HCT116 (cell line): ENCODE results near the gene TAGLN2. TPM values are rescaled to one million over a fixed set of nuclear protein-coding genes. Genes with fewer than 3 reads are reported as not detected.
"Not testable (repeated sequence)": the region's sequence is repeated elsewhere in the genome, so short reads cannot be mapped to it uniquely, and the experiment has no call there.

Experiments used
- ATAC-seq: fragments of 200-7000 bp; cut with Tn5 transposase; 2 replicates; pipeline ENCODE4 v1.9.1; 2020; ENCODE audit warnings: mild to moderate bottlenecking, moderate library complexity
- BruUV-seq: library from RNA; stranded (reverse); fragments of 400-500 nt; replicated peaks from 2 replicates; lab custom pipeline; 2021; lab: Mats Ljungman, UMichigan
- CTCF ChIA-PET: fragments of 300-600 bp; sonication (Branson Sonifier 250); formaldehyde crosslinking; loops from one replicate; lab custom pipeline; 2021; ENCODE audit warnings: antibody characterized with exemption; lab: Charles Lee
- POLR2A ChIA-PET: fragments of 300-600, 350-600 bp; sonication (Branson Sonifier 250); formaldehyde crosslinking; loops from one replicate; lab custom pipeline; 2021; ENCODE audit warnings: antibody characterized with exemption; lab: Charles Lee
- RAD21 ChIA-PET, 2 experiments: fragments of 300-600 bp; sonication (Branson Sonifier 250); formaldehyde crosslinking; loops; one replicate each; lab custom pipeline; 2023; ENCODE audit warnings: low total read pairs in 2 of 2; ENCODE audit not compliant: uncharacterized antibody in 2 of 2, unreplicated experiment in 2 of 2, low non-redundant PET in 1 of 2; lab: Charles Lee
- DNase-seq: peaks from one replicate; pipeline ENCODE4 v3.0.0-alpha.2; 2010; ENCODE audit warnings: low read depth, low spot score
- H2AFZ ChIP-seq: fragments of 200-600 bp; shearing (Covaris generic), sonication (generic); 2 replicates; pipeline ENCODE4 v1.6.1; 2017; ENCODE audit warnings: low read depth, mixed run types, mixed read lengths, antibody characterized with exemption, low read length; ENCODE audit not compliant: poor library complexity, severe bottlenecking
- H3K27ac ChIP-seq: 2 replicates; pipeline ENCODE4 v1.5.1; 2012; ENCODE audit warnings: low read depth, low read length
- H3K27me3 ChIP-seq: fragments of 200-600 bp; sonication (generic); 2 replicates; pipeline ENCODE4 v1.6.1; 2016; ENCODE audit warnings: mixed run types, low read length, mixed read lengths; ENCODE audit not compliant: insufficient read depth
- H3K36me3 ChIP-seq, 2 experiments: fragments of 200-500 bp in 1 of 2; fragments of 200-600 bp in 1 of 2; sonication (Bioruptor generic) in 1 of 2; sonication (generic) in 1 of 2; 2 replicates each; pipeline versions ENCODE4 v1.5.1 to v1.6.1; 2014 to 2016; ENCODE audit warnings: low read length in 2 of 2, inconsistent platforms in 1 of 2, mixed read lengths in 1 of 2, mixed run types in 1 of 2; ENCODE audit not compliant: insufficient read depth in 2 of 2, control insufficient read depth in 1 of 2
- H3K4me1 ChIP-seq, 2 experiments: fragments of 200-600 bp in 1 of 2; sonication (generic) in 1 of 2; 2 replicates each; pipeline versions ENCODE4 v1.5.1 to v1.6.1; 2012 to 2017; ENCODE audit warnings: low read length in 2 of 2, inconsistent platforms in 1 of 2, mild to moderate bottlenecking in 1 of 2, mixed read lengths in 1 of 2, mixed run types in 1 of 2, moderate library complexity in 1 of 2; ENCODE audit not compliant: insufficient read depth in 2 of 2, control insufficient read depth in 1 of 2
- H3K4me2 ChIP-seq: fragments of 200-600 bp; sonication (generic); 2 replicates; pipeline ENCODE4 v1.6.1; 2017; ENCODE audit warnings: mixed run types, low read length, mixed read lengths
- H3K4me3 ChIP-seq, 2 experiments: fragments of 200-600 bp in 1 of 2; sonication (generic) in 1 of 2; replicated peaks in 1 of 2; 2 replicates each; pipeline ENCODE4 v1.5.1; 2011 to 2016; ENCODE audit warnings: low read length in 2 of 2, control low read depth in 1 of 2, low read depth in 1 of 2, mild to moderate bottlenecking in 1 of 2, mixed read lengths in 1 of 2, mixed run types in 1 of 2
- H3K79me2 ChIP-seq: fragments of 200-600 bp; sonication (generic); 2 replicates; pipeline ENCODE4 v1.6.1; 2017; ENCODE audit warnings: mild to moderate bottlenecking, mixed run types, low read length, moderate library complexity, mixed read lengths; ENCODE audit not compliant: insufficient read depth
- H3K9ac ChIP-seq: fragments of 200-600 bp; sonication (generic); 2 replicates; pipeline ENCODE4 v1.6.1; 2016; ENCODE audit warnings: low read length, mixed read lengths
- H3K9me2 ChIP-seq: fragments of 200-600 bp; sonication (generic), shearing (Covaris generic); 2 replicates; pipeline ENCODE4 v1.6.1; 2017; ENCODE audit warnings: mixed run types, mild to moderate bottlenecking, moderate library complexity; ENCODE audit not compliant: insufficient read depth
- H3K9me3 ChIP-seq, 2 experiments: fragments of 200-500 bp in 1 of 2; fragments of 200-600 bp in 1 of 2; sonication (Bioruptor generic) in 1 of 2; sonication (generic) in 1 of 2; 2 replicates each; pipeline ENCODE4 v1.6.1; 2014 to 2017; ENCODE audit warnings: low read length in 2 of 2, mixed read lengths in 2 of 2, inconsistent platforms in 1 of 2, low read depth in 1 of 2, mild to moderate bottlenecking in 1 of 2, mixed run types in 1 of 2, moderate library complexity in 1 of 2; ENCODE audit not compliant: control insufficient read depth in 1 of 2, insufficient read depth in 1 of 2
- H4K20me1 ChIP-seq: fragments of 200-600 bp; sonication (generic), shearing (Covaris generic); 2 replicates; pipeline ENCODE4 v1.6.1; 2017; ENCODE audit warnings: mixed run types, mild to moderate bottlenecking, moderate library complexity; ENCODE audit not compliant: insufficient read depth
- CBX3 ChIP-seq: IDR thresholded peaks from 2 replicates; pipeline ENCODE4 v1.6.1; 2012; ENCODE audit warnings: low read depth
- ELF1 ChIP-seq: IDR thresholded peaks from 2 replicates; pipeline ENCODE4 v1.6.1; 2012; ENCODE audit warnings: low read depth, borderline replicate concordance
- EZH2 ChIP-seq: fragments of 200-600 bp; sonication (generic); IDR thresholded peaks from 2 replicates; pipeline ENCODE4 v1.6.1; 2017; ENCODE audit warnings: antibody characterized with exemption, mixed run types
- EZH2phosphoT487 ChIP-seq: fragments of 200-600 bp; IDR thresholded peaks from 2 replicates; pipeline ENCODE4 v1.6.1; 2018; ENCODE audit warnings: antibody characterized with exemption, borderline replicate concordance
- JUND ChIP-seq: IDR thresholded peaks from 2 replicates; pipeline ENCODE4 v1.6.1; 2012
- POLR2AphosphoS5 ChIP-seq: IDR thresholded peaks from 2 replicates; pipeline ENCODE4 v1.6.1; 2011; ENCODE audit warnings: mild to moderate bottlenecking, low read depth, low read length, moderate library complexity
- RAD21 ChIP-seq: IDR thresholded peaks from 2 replicates; pipeline ENCODE4 v1.6.1; 2012; ENCODE audit warnings: low read depth, mild to moderate bottlenecking
- SRF ChIP-seq: IDR thresholded peaks from 2 replicates; pipeline ENCODE4 v1.6.1; 2012; ENCODE audit warnings: low read depth
- YY1 ChIP-seq: IDR thresholded peaks from 2 replicates; pipeline ENCODE4 v1.6.1; 2011; ENCODE audit warnings: low read length, low read depth, moderate library complexity, mild to moderate bottlenecking; ENCODE audit not compliant: insufficient replicate concordance; ENCODE audit errors: extremely low read depth
- ZFX ChIP-seq: fragments of 450-650 bp; IDR thresholded peaks from 2 replicates; pipeline ENCODE4 v1.6.1; 2017
- ZNF274 ChIP-seq: fragments of 200-500 bp; sonication (Bioruptor generic); IDR thresholded peaks from 2 replicates; pipeline ENCODE4 v1.6.1; 2014; ENCODE audit warnings: mild to moderate bottlenecking, low read depth, low read length, inconsistent platforms
- intact Hi-C: fragments of 100-400 bp; cut with micrococcal nuclease; formaldehyde crosslinking; loops from 2 replicates; pipeline ENCODE4 v1.10.0; 2022
- total RNA-seq: library from RNA; stranded (reverse); gene quantifications from one replicate; pipeline ENCODE4 v1.2.1, GENCODE V29; 2021; ENCODE audit not compliant: unreplicated experiment
- TF ChIP-seq, protein P1 (sequence below): IDR thresholded peaks from 2 replicates; pipeline ENCODE4 v1.6.1; 2012
- TF ChIP-seq, protein P2 (sequence below): IDR thresholded peaks from 2 replicates; pipeline ENCODE4 v1.6.1; 2011; ENCODE audit warnings: mild to moderate bottlenecking, low read length, moderate library complexity; ENCODE audit not compliant: insufficient replicate concordance; ENCODE audit errors: extremely low read depth

Gene TAGLN2
- total RNA-seq, 1 experiment from 2014 or later: 127 TPM

DNA sequence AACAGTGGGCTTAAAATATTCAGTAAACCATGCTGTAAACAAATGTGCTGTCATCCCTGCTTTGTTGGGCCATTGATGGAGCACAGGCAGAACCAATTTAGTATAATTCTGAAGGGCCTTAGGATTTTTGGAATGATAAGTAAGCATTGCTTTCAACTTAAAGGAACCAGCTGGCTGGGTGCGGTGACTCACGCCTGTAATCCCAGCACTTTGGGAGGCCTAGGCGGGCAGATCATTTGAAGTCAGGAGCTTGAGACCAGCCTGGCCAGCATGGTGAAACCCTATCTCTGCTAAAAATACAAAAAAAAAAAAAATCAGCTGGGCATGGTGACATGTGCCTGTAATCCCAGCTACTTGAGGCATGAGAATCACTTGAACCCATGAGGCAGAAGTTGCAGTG lies 21.3 kb downstream of the TAGLN2 start:
- RAD21 ChIA-PET, H3K9me2 ChIP-seq, H3K9me3 ChIP-seq, H3K36me3 ChIP-seq, H3K4me3 ChIP-seq, DNase-seq, H3K9ac ChIP-seq, ATAC-seq, H2AFZ ChIP-seq, H3K4me2 ChIP-seq, BruUV-seq, H3K27ac ChIP-seq, H4K20me1 ChIP-seq, H3K27me3 ChIP-seq, POLR2A ChIA-PET, H3K79me2 ChIP-seq, intact Hi-C loops: not testable (repeated sequence)
- CTCF ChIA-PET: interaction anchor here (0.8 to 1.2 kb wide), 3 partner anchors 102 to 175 kb away, joined by 3 read pairs; no protein-coding TSS in a partner anchor
- H3K4me1 ChIP-seq: peaks cover 19 to 24% of the 10 kb centered on the region in 2 experiments

DNA sequence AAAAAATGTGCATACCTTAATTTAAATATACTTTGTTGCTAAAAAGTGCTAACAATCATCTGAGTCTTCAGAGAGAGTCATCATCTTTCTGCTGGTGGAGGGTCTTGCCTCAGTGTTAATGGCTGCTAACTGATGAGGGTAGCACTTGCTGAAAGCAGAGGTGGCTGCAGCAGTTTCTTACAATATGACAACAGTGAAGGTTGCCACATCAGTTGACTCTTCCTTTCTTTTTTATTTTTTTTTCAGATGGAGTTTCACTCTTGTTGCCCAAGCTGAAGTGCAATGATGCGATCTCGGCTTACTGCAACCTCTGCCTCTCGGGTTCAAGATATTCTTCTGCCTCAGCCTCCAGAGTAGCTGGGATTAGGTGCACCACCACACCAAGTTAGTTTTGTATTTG lies 22.8 kb downstream of the TAGLN2 start:
- H2AFZ ChIP-seq: no peak overlapping the region
- ChIA-PET RAD21 (no interaction called here), POLR2A (no interaction called here), CTCF (interaction anchor here (1.8 kb wide), 1 partner anchor 105 kb away, joined by 6 read pairs; no protein-coding TSS in a partner anchor)
- H3K4me2 ChIP-seq: no peak overlapping the region
- no peaks in the 10 kb centered on the region for H3K27me3 ChIP-seq
- H3K9me3 ChIP-seq: no peaks in the 10 kb centered on the region; a peak in 1 of 4 replicates
- H3K27ac ChIP-seq: no peak overlapping the region
- intact Hi-C loops: no loop called here
- ATAC-seq: no peak
- BruUV-seq: no TSS peak
- no peak for DNase-seq
- H3K4me1 ChIP-seq: peaks cover 19 to 24% of the 10 kb centered on the region in 2 experiments
- no peaks in the 10 kb centered on the region for H3K9me2 ChIP-seq
- H4K20me1 ChIP-seq: no peaks in the 10 kb centered on the region
- H3K9ac ChIP-seq: no peak overlapping the region
- no peaks in the 10 kb centered on the region for H3K79me2 ChIP-seq
- no peak overlapping the region for H3K4me3 ChIP-seq
- no peak for TF ChIP-seq YY1
- TF ChIP-seq, protein P1, sequence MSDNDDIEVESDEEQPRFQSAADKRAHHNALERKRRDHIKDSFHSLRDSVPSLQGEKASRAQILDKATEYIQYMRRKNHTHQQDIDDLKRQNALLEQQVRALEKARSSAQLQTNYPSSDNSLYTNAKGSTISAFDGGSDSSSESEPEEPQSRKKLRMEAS: no peak
- TF ChIP-seq, protein P2, sequence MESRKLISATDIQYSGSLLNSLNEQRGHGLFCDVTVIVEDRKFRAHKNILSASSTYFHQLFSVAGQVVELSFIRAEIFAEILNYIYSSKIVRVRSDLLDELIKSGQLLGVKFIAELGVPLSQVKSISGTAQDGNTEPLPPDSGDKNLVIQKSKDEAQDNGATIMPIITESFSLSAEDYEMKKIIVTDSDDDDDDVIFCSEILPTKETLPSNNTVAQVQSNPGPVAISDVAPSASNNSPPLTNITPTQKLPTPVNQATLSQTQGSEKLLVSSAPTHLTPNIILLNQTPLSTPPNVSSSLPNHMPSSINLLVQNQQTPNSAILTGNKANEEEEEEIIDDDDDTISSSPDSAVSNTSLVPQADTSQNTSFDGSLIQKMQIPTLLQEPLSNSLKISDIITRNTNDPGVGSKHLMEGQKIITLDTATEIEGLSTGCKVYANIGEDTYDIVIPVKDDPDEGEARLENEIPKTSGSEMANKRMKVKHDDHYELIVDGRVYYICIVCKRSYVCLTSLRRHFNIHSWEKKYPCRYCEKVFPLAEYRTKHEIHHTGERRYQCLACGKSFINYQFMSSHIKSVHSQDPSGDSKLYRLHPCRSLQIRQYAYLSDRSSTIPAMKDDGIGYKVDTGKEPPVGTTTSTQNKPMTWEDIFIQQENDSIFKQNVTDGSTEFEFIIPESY: no peak
- TF ChIP-seq CBX3: no peak
- TF ChIP-seq EZH2phosphoT487: no peak
- no peak for TF ChIP-seq EZH2
- no peak for TF ChIP-seq ZNF274
- TF ChIP-seq SRF: no peak
- TF ChIP-seq POLR2AphosphoS5: no peak
- no peak for TF ChIP-seq ZFX
- no peak for TF ChIP-seq JUND
- TF ChIP-seq ELF1: no peak
- no peak for TF ChIP-seq RAD21
- H3K36me3 ChIP-seq: no peaks in the 10 kb centered on the region
